Heart right ventricle (tissue), 16 donors: ENCODE measurements around the gene HTR7. TPM values are rescaled to one million over a fixed set of nuclear protein-coding genes. Genes with fewer than 3 reads are reported as not detected.

Experiments used
- ATAC-seq, 8 donors: fragments of 200-7000 bp; cut with Tn5 transposase; one replicate each; pipeline ENCODE4 v1.9.1; 2020; ENCODE audit warnings: mild to moderate bottlenecking in 8 of 8, moderate library complexity in 8 of 8, moderate number of reproducible peaks in 1 of 8
- DNase-seq, 2 donors: peaks; one replicate each; pipeline ENCODE4 v3.0.0-alpha.2; 2020
- H3K27ac ChIP-seq, 10 donors: fragments of 200-600 bp; sonication (generic) in 2 of 10; one replicate each; pipeline versions ENCODE4 v1.5.0 to v1.8.0; 2020 to 2022; ENCODE audit warnings: mild to moderate bottlenecking in 3 of 10
- H3K27me3 ChIP-seq, 7 donors: fragments of 200-600 bp; one replicate each; pipeline ENCODE4 v1.8.0; 2021 to 2022; ENCODE audit warnings: mild to moderate bottlenecking in 2 of 7
- H3K36me3 ChIP-seq, 9 donors: fragments of 200-600 bp; sonication (generic) in 1 of 9; one replicate each; pipeline versions ENCODE4 v1.5.0 to v1.8.0; 2020 to 2022; ENCODE audit warnings: mild to moderate bottlenecking in 2 of 9
- H3K4me1 ChIP-seq, 9 donors: fragments of 200-600 bp; sonication (generic) in 1 of 9; one replicate each; pipeline versions ENCODE4 v1.5.0 to v1.8.0; 2020 to 2022; ENCODE audit warnings: mild to moderate bottlenecking in 4 of 9
- H3K4me3 ChIP-seq, 10 donors: fragments of 200-600 bp; sonication (generic) in 2 of 10; one replicate each; pipeline versions ENCODE4 v1.5.0 to v1.8.0; 2020 to 2022; ENCODE audit warnings: mild to moderate bottlenecking in 7 of 10, moderate library complexity in 2 of 10
- H3K9me3 ChIP-seq, 11 donors: fragments of 200-600 bp in 10 of 11; sonication (generic) in 2 of 11; one replicate each; pipeline versions ENCODE4 v1.5.0 to v1.8.0; 2013 to 2022; ENCODE audit warnings: mild to moderate bottlenecking in 2 of 11, control low read depth in 1 of 11, moderate library complexity in 1 of 11
- WGBS, 2 donors: extraction: QIAGEN DNeasy Blood & Tissue Kit; methylation state at CpG; one replicate each; pipeline ENCODE4 v1.1.7; 2013; ENCODE audit warnings: inconsistent platforms in 1 of 2; 5-methylcytosine and 5-hydroxymethylcytosine counted together
- intact Hi-C, 10 donors: fragments of 100-400 bp; cut with DNase I; formaldehyde crosslinking; loops; one replicate each; pipeline versions ENCODE4 v1.11.1 to v1.14.2; 2022
- polyA plus RNA-seq, 2 donors: library from polyadenylated mRNA; stranded (reverse); fragments of 200-250 nt; gene quantifications; one replicate each; pipeline ENCODE4 v1.2.3, GENCODE V29; 2013
- total RNA-seq, 10 donors: library from RNA; stranded (reverse); fragmentation: NEBNext Ultra II Directional in 3 of 10; extraction: Animal tissue kit (Norgen Biotek cat#: 25700) in 3 of 10; gene quantifications; one replicate each; pipeline versions ENCODE4 v1.2.1 to v1.2.4, GENCODE V29; 2021 to 2023
- TF ChIP-seq, protein P1 (sequence below), 9 donors: fragments of 200-600 bp; sonication (generic) in 2 of 9; IDR thresholded peaks; one replicate each; pipeline versions ENCODE4 v1.5.0 to v1.8.0; 2021 to 2022; ENCODE audit warnings: antibody characterized with exemption in 9 of 9, mild to moderate bottlenecking in 5 of 9, moderate library complexity in 1 of 9
- donor health status: Arrhythmogenic right ventricular cardiomyopathy.
- donor health status: ischemic (EF 13 %, LVEDD 7.1; RV severe dilation, severe dysfunction).
- donor health status: healthy with polysubstance abuse.
- donor health status: DM: no; HTN: yes; CAD: no.
- donor health status: DM: no; HTN: no; CAD: no.
- donor health status: ischemic (EF 25% LVEDD 6.9; RV normal size, moderate dysfunction).
- donor health status: ischemic (EF 25% LVEDD 5.7; RV mildly dilated, moderate dysfunction).
- donor health status: healthy.
- donor health status: DM: yes; HTN: yes; CAD: no.
- donor health status: Ischemic cardiomyopathy.
- donor health status: ischemic (EF 35%, LVEDD 5.7; RV mildly dilated, moderate dysfunction).
- donor health status: nonischemic (EF 11% LVEDD 7.7; RV severe dilation, severe dysfunction).
- donor health status: DM: yes; HTN: yes; CAD: no.
- donor health status: PGD.
- donor health status: ischemic (EF 29% LVEDD 5.4; RV normal size, mild dysfunction).
- donor health status: nonischemic (EF 23%, LVEDD 6.1; RV moderate dilation, normal function).

The HTR7 gene
- total and polyA plus RNA-seq, 12 donors = 0.09 to 0.28 (median 0.15) TPM; not detected in 3

DNA sequence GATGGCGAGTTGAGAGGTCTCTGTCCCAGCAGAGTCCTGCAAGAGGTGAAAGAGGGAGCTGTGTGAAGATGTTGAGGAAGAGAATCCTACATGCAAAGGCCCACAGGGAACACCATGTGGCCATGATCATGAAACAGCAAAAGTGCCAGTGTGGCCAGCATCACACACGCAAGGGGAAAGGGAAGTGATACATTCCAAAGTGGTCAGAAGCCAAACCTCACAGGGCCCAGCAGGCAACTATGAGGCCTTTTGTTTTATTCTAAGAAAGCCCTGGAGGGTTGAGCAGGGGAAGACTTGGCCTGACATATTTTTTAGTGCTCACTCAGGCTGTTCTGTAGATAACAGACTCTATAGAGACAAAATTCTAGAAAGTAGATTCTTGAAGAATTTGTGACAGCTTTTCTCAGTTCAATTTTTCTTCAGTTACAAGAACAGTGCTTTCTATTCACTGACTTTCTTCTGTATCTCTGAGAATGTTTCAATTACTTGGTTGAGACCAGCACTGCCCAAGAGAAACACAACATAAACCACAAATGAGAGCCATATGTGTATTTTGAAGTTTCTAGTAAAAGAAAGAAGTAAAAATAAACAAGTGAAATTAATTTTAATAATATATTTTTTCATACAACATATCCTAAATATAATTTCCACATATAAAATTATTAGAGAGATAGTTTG is 82.3 kb downstream of the HTR7 start:
- ATAC-seq = peak in 4 of 8 donors; percentile 37 to 67 (median 56)

DNA sequence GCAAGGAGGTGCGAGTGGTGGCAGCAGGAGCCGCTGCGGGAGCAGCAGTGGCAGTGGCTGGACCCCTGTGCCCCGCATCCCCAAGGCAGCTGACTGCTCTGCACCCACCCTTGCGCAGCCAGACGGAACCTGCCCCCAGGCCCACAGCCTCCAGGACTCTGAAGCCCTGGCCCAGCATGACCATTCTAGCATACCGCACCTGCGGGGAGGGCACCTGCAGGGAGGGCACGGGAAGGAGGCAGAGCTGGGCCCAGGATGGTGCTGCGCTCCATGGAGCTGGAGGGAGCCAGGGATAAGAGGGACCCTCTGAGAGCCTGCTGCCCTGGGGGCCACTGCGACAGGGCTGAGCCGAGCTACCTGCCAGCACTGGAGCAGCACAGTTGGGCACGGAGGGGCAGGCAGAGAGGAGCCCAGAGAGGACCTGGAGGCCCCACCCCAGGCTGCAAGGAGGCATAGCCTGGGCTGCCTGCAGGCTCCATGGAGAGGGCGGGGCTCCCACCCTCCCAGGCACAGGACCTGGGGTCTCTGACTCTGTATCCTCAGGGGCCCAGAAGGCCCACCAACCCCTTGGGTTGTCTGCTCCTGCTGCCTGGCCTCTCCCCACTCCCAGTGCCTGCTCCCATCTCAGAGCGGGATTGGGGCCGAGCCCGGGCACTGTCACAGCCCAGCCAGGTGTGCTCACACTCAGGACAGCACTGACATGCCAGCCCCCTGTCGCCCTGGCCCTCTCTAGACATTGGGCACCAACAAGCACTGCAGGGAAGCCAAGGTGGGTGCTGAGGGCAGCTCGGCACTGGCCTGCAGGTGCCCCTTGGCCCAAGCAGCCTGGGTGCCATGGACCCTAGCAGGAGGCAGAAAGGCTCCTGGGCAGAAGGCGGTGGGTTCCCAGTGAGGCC is 87.6 kb downstream of the HTR7 start:
- Histone ChIP-seq H3K9me3 (no peaks in the 10 kb centered on the region), H3K27me3 (no peaks in the 10 kb centered on the region), H3K4me1 (peaks cover 0 to 3% (median 0%) of the 10 kb centered on the region in 9 donors), H3K27ac (no peak overlapping the region), H3K4me3 (no peak overlapping the region), H3K36me3 (no peaks in the 10 kb centered on the region)
- TF ChIP-seq, protein P1, sequence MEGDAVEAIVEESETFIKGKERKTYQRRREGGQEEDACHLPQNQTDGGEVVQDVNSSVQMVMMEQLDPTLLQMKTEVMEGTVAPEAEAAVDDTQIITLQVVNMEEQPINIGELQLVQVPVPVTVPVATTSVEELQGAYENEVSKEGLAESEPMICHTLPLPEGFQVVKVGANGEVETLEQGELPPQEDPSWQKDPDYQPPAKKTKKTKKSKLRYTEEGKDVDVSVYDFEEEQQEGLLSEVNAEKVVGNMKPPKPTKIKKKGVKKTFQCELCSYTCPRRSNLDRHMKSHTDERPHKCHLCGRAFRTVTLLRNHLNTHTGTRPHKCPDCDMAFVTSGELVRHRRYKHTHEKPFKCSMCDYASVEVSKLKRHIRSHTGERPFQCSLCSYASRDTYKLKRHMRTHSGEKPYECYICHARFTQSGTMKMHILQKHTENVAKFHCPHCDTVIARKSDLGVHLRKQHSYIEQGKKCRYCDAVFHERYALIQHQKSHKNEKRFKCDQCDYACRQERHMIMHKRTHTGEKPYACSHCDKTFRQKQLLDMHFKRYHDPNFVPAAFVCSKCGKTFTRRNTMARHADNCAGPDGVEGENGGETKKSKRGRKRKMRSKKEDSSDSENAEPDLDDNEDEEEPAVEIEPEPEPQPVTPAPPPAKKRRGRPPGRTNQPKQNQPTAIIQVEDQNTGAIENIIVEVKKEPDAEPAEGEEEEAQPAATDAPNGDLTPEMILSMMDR (IDR thresholded peaks at IDR 0.05) = no peak
- intact Hi-C loops = loop anchor here in 1 of 10 donors (2.0 kb wide), 1 partner anchor 33 kb away; no protein-coding TSS in a partner anchor
- WGBS, 2 donors = 95% methylated on average over 20 of the region's 20 CpGs
- DNase-seq = no peak
- peak in 2 of 8 donors; percentile 9 to 41 for ATAC-seq

More for the DNA sequence above, 82.3 kb downstream of the HTR7 start:
- no peaks in the 10 kb centered on the region for H3K9me3 ChIP-seq
- no peak overlapping the region for H3K4me3 ChIP-seq
- peaks cover 0 to 9% (median 0%) of the 10 kb centered on the region in 7 donors for H3K27me3 ChIP-seq
- peaks cover 0 to 12% (median 0%) of the 10 kb centered on the region in 9 donors for H3K4me1 ChIP-seq
- peak overlapping the region in 1 of 10 donors; percentile 7 for H3K27ac ChIP-seq
- DNase-seq = no peak
- H3K36me3 ChIP-seq = no peaks in the 10 kb centered on the region
- intact Hi-C loops = no loop called here
- TF ChIP-seq, protein P1 (IDR thresholded peaks at IDR 0.05) = no peak
- 43 to 54% methylated on average over 2 of the region's 2 CpGs for WGBS, 2 donors

DNA sequence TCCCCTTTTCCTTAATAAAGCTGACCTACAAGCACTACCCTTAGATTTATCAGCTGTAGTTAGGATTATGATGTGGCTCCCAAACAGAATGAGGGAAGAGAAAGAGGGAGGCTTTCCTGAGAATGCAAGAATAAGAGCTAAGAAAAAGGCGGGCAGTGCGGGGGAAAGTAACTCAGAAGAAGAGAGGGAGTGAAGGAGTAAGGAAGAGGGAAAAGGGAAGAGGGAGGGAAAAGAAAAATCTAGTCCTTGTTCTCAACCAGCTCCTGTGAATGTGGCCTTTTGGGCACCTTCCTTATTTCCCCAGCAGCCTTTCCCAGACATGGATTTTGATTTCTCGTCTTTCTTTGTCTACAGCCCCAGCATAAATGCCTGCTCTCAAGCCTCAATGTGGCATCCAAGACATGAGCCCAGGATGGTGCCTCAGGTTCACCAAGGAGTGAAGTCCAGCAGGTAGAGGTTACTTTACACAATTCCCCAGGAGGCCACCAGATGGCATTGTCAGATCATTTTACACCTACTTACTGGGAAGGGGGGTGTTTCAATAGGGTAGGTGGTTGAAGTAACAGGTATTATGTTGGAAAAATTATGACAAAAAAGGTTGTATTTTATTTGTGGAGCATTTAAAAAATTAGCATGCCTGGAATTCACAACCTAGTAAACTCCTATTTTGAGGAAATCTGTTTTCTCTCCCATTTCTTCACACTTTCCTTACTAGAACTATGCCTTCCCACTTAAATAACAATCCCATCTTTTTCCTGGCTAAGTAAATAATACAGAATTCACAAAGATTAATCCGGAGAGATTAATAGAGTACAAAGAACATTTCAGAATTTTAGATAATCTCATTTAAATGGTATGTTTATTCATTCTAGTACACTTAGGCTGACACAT is 106.5 kb downstream of the HTR7 start:
- 26 to 29% methylated on average over 4 of the region's 4 CpGs for WGBS, 2 donors
- H3K9me3 ChIP-seq = no peaks in the 10 kb centered on the region
- intact Hi-C loops = loop anchor here in 5 of 10 donors (2.0 to 10.0 kb wide), 4 partner anchors 106 to 113 kb away; partner anchors contain the start of gene HTR7 (in 1 of the 5)
- no peaks in the 10 kb centered on the region for H3K4me1 ChIP-seq
- H3K27ac ChIP-seq = no peak overlapping the region
- H3K4me3 ChIP-seq = no peak overlapping the region
- peaks cover 0 to 33% (median 18%) of the 10 kb centered on the region in 7 donors for H3K27me3 ChIP-seq
- TF ChIP-seq, protein P1 (IDR thresholded peaks at IDR 0.05) = peak in 8 of 9 donors; percentile 29 to 78 (median 65)
- ATAC-seq = peak in 2 of 8 donors; percentile 34 to 67
- no peak for DNase-seq
- no peaks in the 10 kb centered on the region for H3K36me3 ChIP-seq
